B cell (primary cell): Measurements from ENCODE around the gene CTPS1. TPM values are rescaled to one million over a fixed set of nuclear protein-coding genes. Genes with fewer than 3 reads are reported as not detected.

ENCODE experiments used
- ATAC-seq: fragments of 200-7000 bp; cut with Tn5 transposase; one replicate; pipeline ENCODE4 v1.10.0; 2021; ENCODE audit warnings: low read depth, mild to moderate bottlenecking, moderate number of reproducible peaks, moderate library complexity
- CTCF ChIA-PET: fragments of 350-600 bp; sonication (Branson Sonifier 250); formaldehyde crosslinking; loops from one replicate; lab custom pipeline; 2021; ENCODE audit warnings: antibody characterized with exemption, inconsistent platforms; lab: Charles Lee
- POLR2A ChIA-PET: fragments of 350-600 bp; sonication (Branson Sonifier 250); formaldehyde crosslinking; loops from one replicate; lab custom pipeline; 2021; ENCODE audit warnings: antibody characterized with exemption; lab: Charles Lee
- DNase-seq: peaks from one replicate; pipeline ENCODE4 v3.0.0; 2013
- H2AFZ ChIP-seq: 2 replicates; pipeline ENCODE4 v1.6.1; 2012; ENCODE audit warnings: mild to moderate bottlenecking, low read depth, low read length; ENCODE audit not compliant: insufficient read depth, poor library complexity, severe bottlenecking
- H3K27ac ChIP-seq, 2 donors: 1 replicate in 1 of 2; 2 replicates in 1 of 2; pipeline ENCODE4 v1.5.1; 2012 to 2013; ENCODE audit warnings: low read length in 2 of 2, mild to moderate bottlenecking in 2 of 2, moderate library complexity in 1 of 2
- H3K27me3 ChIP-seq, 4 experiments: fragments of 200-600 bp in 1 of 4; sonication (generic) in 1 of 4; replicated peaks in 1 of 4; 1 replicate in 2 of 4; 2 replicates in 2 of 4; pipeline versions ENCODE4 v1.6.1 to v1.7.0; 2013 to 2016; ENCODE audit warnings: low read length in 3 of 4, mild to moderate bottlenecking in 2 of 4, mixed read lengths in 1 of 4, moderate library complexity in 1 of 4; ENCODE audit not compliant: insufficient read depth in 4 of 4, control insufficient read depth in 3 of 4; ENCODE audit errors: control extremely low read depth in 1 of 4
- H3K36me3 ChIP-seq, 2 experiments: replicated peaks in 1 of 2; 1 replicate in 1 of 2; 2 replicates in 1 of 2; pipeline versions ENCODE4 v1.6.1 to v1.7.1; 2013; ENCODE audit warnings: low read length in 1 of 2; ENCODE audit not compliant: insufficient read depth in 2 of 2, control insufficient read depth in 1 of 2; ENCODE audit errors: control extremely low read depth in 1 of 2, extremely low read depth in 1 of 2
- H3K4me1 ChIP-seq, 2 donors: fragments of 200-600 bp in 1 of 2; sonication (generic) in 1 of 2; 1 replicate in 1 of 2; 2 replicates in 1 of 2; pipeline versions ENCODE4 v1.5.1 to v1.6.1; 2013 to 2017; ENCODE audit warnings: low read length in 2 of 2; ENCODE audit not compliant: control insufficient read depth in 2 of 2, insufficient read depth in 2 of 2
- H3K4me2 ChIP-seq: replicated peaks from 2 replicates; pipeline ENCODE3; 2012; ENCODE audit warnings: mild to moderate bottlenecking, low read depth, low read length; ENCODE audit not compliant: poor library complexity, severe bottlenecking
- H3K4me3 ChIP-seq, 5 experiments: fragments of 200-600 bp in 1 of 5; sonication (generic) in 1 of 5; 1 replicate in 3 of 5; 2 replicates in 2 of 5; pipeline versions ENCODE4 v1.5.1 to v1.7.0; 2011 to 2016; ENCODE audit warnings: low read length in 4 of 5, mild to moderate bottlenecking in 4 of 5, low read depth in 2 of 5, control low read depth in 1 of 5, moderate library complexity in 1 of 5; ENCODE audit not compliant: insufficient read depth in 1 of 5; ENCODE audit errors: control extremely low read depth in 1 of 5, extremely low read depth in 1 of 5
- H3K79me2 ChIP-seq: fragments of 200-600 bp; sonication (generic); one replicate; pipeline ENCODE4 v1.6.0; 2016; ENCODE audit warnings: low read length; ENCODE audit not compliant: control insufficient read depth, insufficient read depth
- H3K9ac ChIP-seq: fragments of 200-600 bp; sonication (generic); 2 replicates; pipeline ENCODE4 v1.6.1; 2017; ENCODE audit warnings: mild to moderate bottlenecking, low read length, moderate library complexity
- H3K9me3 ChIP-seq, 3 donors: one replicate each; pipeline versions ENCODE4 v1.6.1 to v1.7.1; 2013; ENCODE audit warnings: low read length in 2 of 3; ENCODE audit not compliant: control insufficient read depth in 2 of 3, insufficient read depth in 1 of 3; ENCODE audit errors: control extremely low read depth in 1 of 3
- H4K20me1 ChIP-seq: 2 replicates; pipeline ENCODE4 v1.6.0; 2012; ENCODE audit warnings: mild to moderate bottlenecking, low read length; ENCODE audit not compliant: insufficient read depth, control insufficient read depth, poor library complexity, severe bottlenecking
- H3K27ac Mint-ChIP-seq: one replicate; pipeline ENCODE4 v1.8.0; 2021; ENCODE audit warnings: mixed read lengths
- H3K27me3 Mint-ChIP-seq: one replicate; pipeline ENCODE4 v1.8.0; 2021; ENCODE audit warnings: mixed read lengths
- H3K4me1 Mint-ChIP-seq: one replicate; pipeline ENCODE4 v1.8.0; 2021; ENCODE audit warnings: mixed read lengths
- H3K4me3 Mint-ChIP-seq: one replicate; pipeline ENCODE4 v1.8.0; 2021; ENCODE audit warnings: mixed read lengths
- H3K9me3 Mint-ChIP-seq: one replicate; pipeline ENCODE4 v1.8.0; 2022; ENCODE audit warnings: mixed read lengths; ENCODE audit not compliant: insufficient read depth
- CTCF ChIP-seq: fragments of 200-600 bp; IDR thresholded peaks from one replicate; pipeline ENCODE4 v1.8.0; 2022; ENCODE audit warnings: antibody characterized with exemption, mild to moderate bottlenecking
- EZH2 ChIP-seq: IDR thresholded peaks from 2 replicates; pipeline ENCODE4 v1.6.1; 2012; ENCODE audit warnings: borderline replicate concordance, low read depth, mild to moderate bottlenecking, moderate library complexity, low read length; ENCODE audit not compliant: insufficient read depth, poor library complexity, severe bottlenecking
- WGBS: methylation state at CpG from one replicate; pipeline ENCODE4 v1.1.5; 2013; ENCODE audit warnings: missing lambda C conversion rate; ENCODE audit not compliant: insufficient coverage; 5-methylcytosine and 5-hydroxymethylcytosine counted together
- intact Hi-C: fragments of 100-400 bp; cut with micrococcal nuclease; formaldehyde crosslinking; loops from one replicate; pipeline ENCODE4 v1.10.0; 2022
- polyA plus RNA-seq: library from polyadenylated mRNA; depleted of rRNA; stranded (reverse); fragments of >200 nt; gene quantifications from 2 replicates; pipeline ENCODE4 v1.2.3, GENCODE V29; 2012
- total RNA-seq, 2 donors: library from RNA; stranded (reverse); fragments of 120-200 nt in 1 of 2; gene quantifications; 1 replicate in 1 of 2; 2 replicates in 1 of 2; pipeline versions ENCODE4 v1.2.3 to v1.2.4, GENCODE V29; 2013 to 2022

Gene CTPS1
- total and polyA plus RNA-seq, 2 donors (not counting 1 experiment from before 2014, with no cell fraction given) = 9.2 to 17.9 TPM

DNA sequence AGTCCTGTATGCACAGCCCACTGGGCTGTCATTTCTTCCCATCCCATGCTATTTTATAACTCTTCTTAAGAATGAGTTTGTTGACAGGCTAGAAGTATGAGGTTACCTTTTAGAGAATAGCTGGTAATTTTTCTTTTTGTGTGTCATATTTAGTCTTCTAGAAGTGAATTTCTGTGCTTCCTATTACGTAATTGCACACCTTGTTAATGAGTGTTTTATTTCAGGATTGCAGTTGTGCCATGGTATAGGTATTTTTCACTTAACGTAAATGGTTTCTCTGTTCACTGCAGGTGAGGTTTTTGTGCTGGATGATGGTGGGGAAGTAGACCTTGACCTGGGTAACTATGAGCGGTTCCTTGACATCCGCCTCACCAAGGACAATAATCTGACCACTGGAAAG lies 5.0 kb downstream of the CTPS1 start:
- no peak overlapping the region for H3K9ac ChIP-seq
- no peak for TF ChIP-seq EZH2
- TF ChIP-seq CTCF = no peak
- no peak overlapping the region for H2AFZ ChIP-seq
- H3K9me3 ChIP-seq = no peaks in the 10 kb centered on the region
- Mint-ChIP-seq H3K9me3 (no peaks in the 10 kb centered on the region), H3K4me3 (no peak overlapping the region), H3K27ac (no peak overlapping the region), H3K27me3 (no peaks in the 10 kb centered on the region), H3K4me1 (peaks cover 15% of the 10 kb centered on the region)
- H3K27me3 ChIP-seq = no peaks in the 10 kb centered on the region
- H3K4me2 ChIP-seq = no peak overlapping the region
- no peak overlapping the region for H3K27ac ChIP-seq
- peaks cover 3 to 54% of the 10 kb centered on the region in 2 experiments for H3K36me3 ChIP-seq
- intact Hi-C loops = no loop called here
- DNase-seq (no peak), ATAC-seq (no peak)
- H3K79me2 ChIP-seq = peaks cover 52% of the 10 kb centered on the region
- no peaks in the 10 kb centered on the region for H4K20me1 ChIP-seq
- H3K4me1 ChIP-seq = peaks cover 8 to 10% of the 10 kb centered on the region in 2 donors
- ChIA-PET CTCF (no interaction called here), POLR2A (no interaction called here)
- no peak overlapping the region for H3K4me3 ChIP-seq
- 100% methylated on average over 1 of the region's 4 CpGs for WGBS

DNA sequence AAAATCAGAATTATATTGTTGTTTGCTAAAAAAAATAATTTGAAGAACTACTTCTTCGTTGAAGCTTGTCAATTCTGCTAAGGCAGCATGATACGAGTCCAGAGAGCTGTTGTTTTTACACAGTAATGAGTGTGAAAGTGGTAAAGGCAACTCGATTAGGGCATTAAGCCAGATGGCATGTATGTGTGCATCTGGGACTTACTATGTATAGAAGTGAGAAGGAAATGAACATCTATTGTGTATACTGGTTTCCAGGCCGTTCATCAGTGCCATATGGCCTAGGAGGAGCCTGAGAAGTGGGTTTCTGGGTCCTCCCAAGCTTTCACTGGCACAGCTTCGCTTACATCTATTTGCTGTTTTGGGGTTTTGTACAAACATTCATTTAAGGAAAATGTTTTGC lies 5.7 kb downstream of the CTPS1 start:
- no peak overlapping the region for H3K27ac ChIP-seq
- H3K36me3 ChIP-seq = peaks cover 3 to 59% of the 10 kb centered on the region in 2 experiments
- CTCF ChIA-PET = interaction anchor here (1.1 kb wide), 1 partner anchor 17 kb away, joined by 3 read pairs; no protein-coding TSS in a partner anchor
- WGBS = 42% methylated on average over 5 of the region's 5 CpGs
- H3K79me2 ChIP-seq = peaks cover 51% of the 10 kb centered on the region
- H3K9ac ChIP-seq = no peak overlapping the region
- no peak overlapping the region for H2AFZ ChIP-seq
- H3K9me3 ChIP-seq = no peaks in the 10 kb centered on the region
- peaks cover 8 to 10% of the 10 kb centered on the region in 2 donors for H3K4me1 ChIP-seq
- Mint-ChIP-seq H3K27ac (no peak overlapping the region), H3K27me3 (no peaks in the 10 kb centered on the region), H3K4me1 (peaks cover 15% of the 10 kb centered on the region), H3K9me3 (no peaks in the 10 kb centered on the region), H3K4me3 (no peak overlapping the region)
- no peaks in the 10 kb centered on the region for H4K20me1 ChIP-seq
- H3K4me2 ChIP-seq = no peak overlapping the region
- DNase-seq (no peak), ATAC-seq (no peak)
- intact Hi-C loops = no loop called here
- POLR2A ChIA-PET = no interaction called here
- TF ChIP-seq CTCF (no peak), EZH2 (no peak)
- H3K27me3 ChIP-seq = no peaks in the 10 kb centered on the region
- H3K4me3 ChIP-seq = no peak overlapping the region
